ENCODE measurements around the gene PEX14.

Gene PEX14

DNA sequence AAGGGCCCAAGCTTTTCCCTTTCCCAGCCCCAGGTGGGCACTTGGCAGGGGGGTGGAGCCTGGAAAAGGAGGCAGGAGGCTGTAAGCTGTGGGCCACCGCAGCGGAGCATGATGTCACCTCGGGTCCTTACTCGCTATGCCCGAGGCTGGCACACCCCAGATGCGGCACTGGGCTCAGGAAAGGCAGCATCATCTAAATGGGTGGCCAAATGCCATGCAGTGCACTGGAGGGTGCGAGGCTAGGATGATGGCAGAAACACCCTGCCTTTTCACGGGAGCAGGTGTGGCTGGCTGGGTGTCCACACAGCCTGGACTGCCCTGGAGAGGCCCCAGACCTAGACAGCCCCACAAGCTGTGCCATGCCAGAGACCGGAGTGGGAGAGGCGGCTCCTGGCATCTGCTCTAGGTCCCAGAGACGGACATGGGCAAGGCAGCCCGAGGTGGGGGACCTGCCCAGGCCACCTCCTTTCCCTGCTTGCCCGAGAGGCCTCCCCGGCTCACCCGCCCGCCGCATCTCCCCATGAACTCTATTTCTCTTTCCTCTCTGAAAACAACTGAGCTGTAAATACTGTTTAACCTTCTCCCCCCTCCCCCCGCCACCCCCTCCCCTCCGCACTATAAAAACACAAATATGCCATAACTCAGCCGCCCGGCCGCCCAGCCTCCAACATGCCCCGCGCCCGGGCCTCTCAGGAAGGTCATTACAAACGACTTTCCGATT is 197.0 kb downstream of the PEX14 start:
- no peak for DNase-seq

DNA sequence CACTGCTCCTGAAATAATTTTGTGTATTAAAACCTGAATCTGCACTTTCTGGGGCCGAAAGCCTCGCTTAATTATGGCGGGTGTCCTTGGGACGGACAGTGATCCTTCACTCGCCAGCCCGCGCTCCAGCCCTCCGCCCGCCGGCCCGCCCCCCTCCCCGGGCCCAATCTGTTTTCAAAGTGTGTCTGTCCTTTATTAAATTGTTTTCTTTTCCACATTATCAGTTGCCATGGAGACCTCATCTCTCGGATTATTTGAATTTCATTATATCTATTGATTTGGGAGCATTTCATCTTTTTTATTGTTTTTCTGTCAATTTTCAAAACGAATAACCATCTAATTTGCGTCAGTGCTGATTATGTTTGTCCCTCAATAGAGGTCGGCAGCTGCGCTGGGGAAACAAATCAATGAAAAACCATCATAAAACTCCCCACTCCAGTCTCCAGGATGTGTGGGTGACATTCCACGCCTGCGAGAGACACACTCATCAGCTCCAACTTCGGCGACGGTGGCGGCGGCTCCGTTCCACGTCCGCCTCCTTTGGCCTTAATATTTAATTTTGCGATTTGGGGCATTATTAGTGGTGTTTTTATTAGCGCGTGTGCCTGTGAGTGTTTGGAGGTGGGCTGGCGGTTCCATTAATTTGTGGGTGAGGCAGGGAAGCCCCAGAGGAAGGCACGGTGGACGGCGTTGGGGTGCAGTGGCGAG is 197.7 kb downstream of the PEX14 start:
- no peak for DNase-seq

DNA sequence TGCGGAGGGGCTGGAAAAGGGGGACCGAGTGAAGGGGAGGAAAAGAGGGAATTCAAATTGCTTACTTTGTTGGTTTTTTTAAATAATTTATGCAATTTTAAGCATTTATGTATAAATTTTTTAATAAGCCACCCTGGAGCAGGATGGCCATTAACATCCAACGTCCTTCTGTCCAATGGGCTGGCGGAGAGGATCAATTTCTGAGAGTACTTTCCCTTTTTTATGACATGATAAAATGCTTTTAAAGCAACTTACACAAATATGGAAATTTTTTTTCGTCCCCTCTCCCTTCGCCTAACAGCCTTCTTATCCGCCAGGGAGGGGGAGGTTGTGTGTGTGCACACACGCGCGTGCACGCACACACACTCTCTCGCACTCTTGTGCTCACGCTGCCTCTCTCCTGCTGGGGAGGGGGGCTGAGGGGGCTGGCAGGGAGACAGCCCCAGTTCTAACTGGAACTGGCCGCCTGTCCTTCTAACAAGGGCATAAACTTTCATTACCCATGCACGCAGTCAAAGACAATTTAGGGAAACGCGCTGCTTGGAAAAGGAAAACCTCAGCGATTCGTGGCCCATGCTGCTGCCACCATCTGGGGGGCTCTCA is 198.5 kb downstream of the PEX14 start:
- DNase-seq: no peak

GRCh38 chr1:10674222-10674621 is 199.5 kb downstream of the PEX14 start:
- DNase-seq: no peak

- DNase-seq: no peak
Observed at GRCh38 chr1:10674700-10675609, 200.2 kb downstream of the PEX14 start.

DNA sequence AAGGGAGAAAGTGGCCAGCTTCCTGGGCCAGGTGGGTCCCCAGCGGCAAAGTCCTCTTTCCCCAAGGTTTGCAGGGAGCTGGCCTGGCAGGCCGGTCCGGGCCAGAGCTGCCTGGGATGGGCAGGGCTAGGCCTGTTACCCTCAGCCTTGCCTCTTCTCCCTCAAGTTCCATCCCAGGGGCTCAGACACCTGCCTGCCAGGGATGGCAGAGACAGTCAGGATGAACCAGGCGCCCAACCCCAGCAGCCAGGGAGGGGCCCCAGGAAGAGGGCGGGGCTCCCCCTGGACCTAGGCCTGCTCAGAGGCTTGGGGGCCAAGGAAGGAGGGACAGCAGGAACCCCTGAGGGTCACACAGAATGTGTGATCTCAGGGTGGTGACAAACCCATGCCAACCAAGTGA is 201.1 kb downstream of the PEX14 start:
- DNase-seq: no peak

DNA sequence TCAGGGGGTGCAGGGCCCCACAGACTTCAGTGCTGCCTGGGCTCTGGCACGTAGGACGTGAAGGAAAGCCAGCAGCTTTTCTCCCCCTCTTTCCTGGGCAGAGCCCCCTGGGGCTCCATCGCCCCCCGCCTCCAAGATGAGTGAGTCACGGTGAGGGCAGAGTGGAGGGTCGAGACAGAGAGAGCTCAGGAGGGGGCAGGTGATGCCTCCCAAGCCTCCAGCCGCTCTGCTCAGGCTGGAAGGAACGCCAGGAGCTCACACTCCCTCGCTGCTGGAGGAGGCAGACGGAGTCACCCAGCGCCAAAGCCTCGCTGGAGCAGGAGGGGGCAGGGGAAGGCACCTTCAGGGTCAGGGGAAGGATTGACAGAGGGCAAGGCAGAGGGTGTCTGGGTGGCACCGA is 202.2 kb downstream of the PEX14 start:
- no peak for DNase-seq

- no peak for DNase-seq
Observed at GRCh38 chr1:10677491-10678391, 203.0 kb downstream of the PEX14 start.

DNA sequence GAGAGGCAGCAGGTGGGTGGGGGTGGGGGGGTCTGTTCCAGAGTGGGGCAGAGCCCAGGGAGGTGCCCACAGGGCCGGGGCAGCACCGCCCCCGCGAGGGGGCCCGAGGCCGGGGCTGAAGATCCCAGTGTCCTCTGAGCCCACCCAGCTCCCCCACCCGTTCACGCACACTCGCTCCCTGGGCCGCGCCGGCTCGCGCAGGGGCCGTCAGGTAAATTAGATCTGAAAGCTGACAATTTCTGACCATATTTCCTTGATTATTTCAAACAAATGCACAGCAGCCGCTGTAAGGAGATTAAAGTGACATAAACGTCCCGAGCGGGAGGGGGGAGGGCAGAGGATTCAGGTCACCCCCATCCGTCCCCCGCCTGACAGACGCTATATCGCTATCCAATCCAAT is 203.7 kb downstream of the PEX14 start:
- DNase-seq: no peak

DNA sequence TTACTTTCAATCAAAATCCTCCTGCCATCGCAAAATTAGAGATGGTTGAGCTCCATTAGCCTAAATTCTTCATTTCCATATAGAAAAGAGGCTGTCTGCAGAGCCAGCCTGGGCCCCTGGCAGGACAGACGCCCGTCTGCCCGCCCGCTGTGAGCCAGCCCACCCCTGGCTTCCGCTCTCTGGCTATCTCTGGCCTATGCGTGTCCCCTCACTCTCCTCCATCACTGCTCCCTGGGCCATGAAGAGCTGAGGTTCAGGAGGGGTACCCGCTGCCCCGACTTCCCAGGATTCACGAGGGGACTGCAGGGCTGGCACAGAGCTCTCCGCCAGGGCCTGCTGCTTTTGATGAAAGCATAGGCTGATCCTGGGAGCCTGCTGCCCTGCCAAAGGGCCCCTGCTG is 204.1 kb downstream of the PEX14 start:
- DNase-seq: no peak

GRCh38 chr1:10679496-10680220 is 204.9 kb downstream of the PEX14 start:
- no peak for DNase-seq

Data from GF-D8 (cell line).